ENCODE data around the gene PGA3. TPM values are rescaled to one million over a fixed set of nuclear protein-coding genes. Genes with fewer than 3 reads are reported as not detected.

The PGA3 gene
- total RNA-seq, 3 donors from 2014 or later, result 3.7 to 11.3 TPM; not detected in 1

GRCh38 chr11:61259363-61259762 lies 56.0 kb downstream of the PGA3 start:
- intact Hi-C loops (cut with DNase I; ENCODE audit: low total_unique reads), result no loop called here
- Histone ChIP-seq H3K27ac (no peak overlapping the region), H3K36me3 (no peaks in the 10 kb centered on the region), H3K9me3 (no peaks in the 10 kb centered on the region), H3K4me3 (no peak overlapping the region), H3K4me1 (no peaks in the 10 kb centered on the region), H3K27me3 (no peaks in the 10 kb centered on the region)
- no peak for DNase-seq (ENCODE audit: low spot score in 2 of 2)
- TF ChIP-seq CTCF (IDR thresholded peaks at IDR 0.05), result no peak

Other genes starting within 250 kb of the PGA3 start
- gene CD6, start 231.8 kb upstream of the PGA3 start, total RNA-seq, result 1 to 10 TPM in 1 of 3 donors, under 1 TPM in 2; 0.80 to 1.9 (median 0.98) TPM
- gene CD5, start 101.0 kb upstream of the PGA3 start, total RNA-seq, result 1 to 10 TPM in 1 of 3 donors, under 1 TPM in 2; 0.80 to 1.3 (median 0.88) TPM
- 10 to 100 TPM in 2 of 3 donors, 1 to 10 TPM in 1; 9.3 to 20.3 (median 17.1) TPM for gene VPS37C, start 42.1 kb upstream of the PGA3 start, total RNA-seq
- 1 to 10 TPM in 2 of 3 donors, not detected in 1; 1.8 to 8.9 TPM for gene PGA4, start 18.8 kb downstream of the PGA3 start, total RNA-seq
- 1 to 10 TPM in 2 of 3 donors, under 1 TPM in 1; 0.98 to 2.1 (median 1.6) TPM for gene PGA5, start 37.7 kb downstream of the PGA3 start, total RNA-seq
- gene VWCE, start 91.8 kb downstream of the PGA3 start, total RNA-seq, result 1 to 10 TPM in 2 of 3 donors, under 1 TPM in 1; 0.88 to 3.2 (median 2.6) TPM
- 100 to 1,000 TPM; 131 to 150 (median 145) TPM for gene DDB1, start 129.6 kb downstream of the PGA3 start, total RNA-seq
- gene TKFC, start 129.7 kb downstream of the PGA3 start, total RNA-seq, result 10 to 100 TPM; 15.2 to 34.4 (median 26.9) TPM
- 10 to 100 TPM; 36.7 to 46.9 (median 44.3) TPM for gene CYB561A3, start 158.4 kb downstream of the PGA3 start, total RNA-seq
- 10 to 100 TPM; 24.6 to 38.5 (median 32.8) TPM for gene TMEM138, start 158.9 kb downstream of the PGA3 start, total RNA-seq
- gene TMEM216, start 189.1 kb downstream of the PGA3 start, total RNA-seq, result 10 to 100 TPM; 12.8 to 36.0 (median 27.5) TPM
- gene CPSF7, start 226.5 kb downstream of the PGA3 start, total RNA-seq, result 10 to 100 TPM; 40.6 to 62.5 (median 46.2) TPM
- 10 to 100 TPM; 46.7 to 94.0 (median 58.7) TPM for gene SDHAF2, start 226.6 kb downstream of the PGA3 start, total RNA-seq